ENCODE results near the gene TACR2. TPM values are rescaled to one million over a fixed set of nuclear protein-coding genes. Genes with fewer than 3 reads are reported as not detected.
A peak's percentile ranks its signal among the peaks of the same experiment; 100 is the strongest.

TACR2 gene
- total and polyA plus RNA-seq, 8 donors = 0.56 to 133 (median 14.3) TPM; not detected in 1

DNA sequence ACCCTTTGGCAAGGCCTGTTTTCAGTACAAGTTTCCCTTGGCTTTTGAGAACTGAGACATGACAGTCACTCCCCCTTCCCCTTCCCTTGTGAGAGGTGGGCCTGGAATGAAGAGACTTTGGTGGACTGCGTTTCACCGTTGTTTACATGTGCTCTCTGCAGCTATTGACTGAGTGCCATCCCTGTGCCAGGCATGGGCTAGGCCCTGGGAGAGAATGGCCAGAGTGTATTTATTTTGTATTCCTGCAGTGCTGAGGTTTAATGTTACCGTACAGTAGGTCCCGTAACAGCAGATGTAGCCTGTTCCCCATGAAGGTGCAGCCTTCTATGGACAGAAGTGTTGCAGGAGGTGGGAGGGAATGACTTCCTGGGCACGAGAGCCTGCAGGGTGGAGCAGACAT is 50.0 kb downstream of the TACR2 start:
- 53 to 69% (median 68%) methylated on average over 5 of the region's 5 CpGs for WGBS, 5 donors
- intact Hi-C loops (cut with DNase I; ENCODE audit: low total_unique reads) = no loop called here

GRCh38 chr10:69364232-69364940 is 52.3 kb downstream of the TACR2 start:
- H3K4me1 ChIP-seq = peaks cover 49 to 73% (median 61%) of the 10 kb centered on the region in 4 donors
- TF ChIP-seq CTCF (IDR thresholded peaks at IDR 0.05) (no peak), POLR2AphosphoS5 (IDR thresholded peaks at IDR 0.05) (no peak), POLR2A (IDR thresholded peaks at IDR 0.05) (no peak), EP300 (IDR thresholded peaks at IDR 0.05) (no peak)
- intact Hi-C loops (cut with DNase I; ENCODE audit: low total_unique reads) = no loop called here
- H3K27ac ChIP-seq = peak overlapping the region in 2 of 5 donors; percentile 83 to 89
- peaks cover 35 to 66% (median 51%) of the 10 kb centered on the region in 4 donors for H3K36me3 ChIP-seq
- no peaks in the 10 kb centered on the region for H3K9me3 ChIP-seq
- no peak for DNase-seq
- 87 to 92% (median 89%) methylated on average over 9 of the region's 9 CpGs for WGBS, 5 donors
- H3K4me3 ChIP-seq = no peak overlapping the region
- H3K27me3 ChIP-seq = no peaks in the 10 kb centered on the region

More for the DNA sequence above, 50.0 kb downstream of the TACR2 start:
- Histone ChIP-seq H3K27ac (peak overlapping the region in 1 of 5 donors; percentile 3), H3K4me3 (no peak overlapping the region), H3K4me1 (peaks cover 25 to 49% (median 38%) of the 10 kb centered on the region in 4 donors), H3K9me3 (no peaks in the 10 kb centered on the region), H3K27me3 (no peaks in the 10 kb centered on the region), H3K36me3 (peaks cover 48 to 77% (median 72%) of the 10 kb centered on the region in 4 donors)
- DNase-seq = no peak
- no peak for TF ChIP-seq CTCF (IDR thresholded peaks at IDR 0.05)
- TF ChIP-seq POLR2AphosphoS5 (IDR thresholded peaks at IDR 0.05) = no peak
- no peak for TF ChIP-seq EP300 (IDR thresholded peaks at IDR 0.05)
- TF ChIP-seq POLR2A (IDR thresholded peaks at IDR 0.05) = no peak

DNA sequence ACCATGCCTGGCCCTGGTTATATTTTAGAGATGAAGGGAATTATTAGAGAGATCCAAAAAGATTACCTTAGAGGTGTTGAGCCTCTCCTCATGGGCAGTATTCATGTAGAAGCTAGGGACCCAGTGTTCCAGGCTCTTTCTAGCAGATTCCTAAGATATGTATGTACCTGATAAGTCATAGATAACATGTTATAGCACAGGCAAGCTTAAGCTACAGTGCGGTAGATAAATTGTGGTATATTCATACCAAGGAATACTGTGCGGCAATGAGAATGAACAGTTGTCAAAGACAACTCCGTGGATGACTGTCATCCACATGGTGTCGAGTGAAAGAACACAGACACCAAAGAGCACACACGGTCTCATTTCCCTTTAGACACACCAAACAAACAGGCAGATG is 53.1 kb downstream of the TACR2 start:
- Histone ChIP-seq H3K27ac (peak overlapping the region in 4 of 5 donors; percentile 83 to 89 (median 85)), H3K27me3 (no peaks in the 10 kb centered on the region), H3K4me3 (no peak overlapping the region), H3K4me1 (peaks cover 52 to 80% (median 67%) of the 10 kb centered on the region in 4 donors), H3K9me3 (no peaks in the 10 kb centered on the region), H3K36me3 (peaks cover 28 to 59% (median 43%) of the 10 kb centered on the region in 4 donors)
- 81 to 93% (median 86%) methylated on average over 5 of the region's 5 CpGs for whole genome bisulfite sequencing, 5 donors
- DNase-seq = no peak
- intact Hi-C loops (cut with DNase I; ENCODE audit: low total_unique reads) = no loop called here
- peak in 1 of 3 donors; percentile 8 for TF ChIP-seq POLR2AphosphoS5 (IDR thresholded peaks at IDR 0.05)
- TF ChIP-seq CTCF (IDR thresholded peaks at IDR 0.05) = no peak

- 29 to 54% (median 47%) methylated on average over 12 to 13 of the region's 13 CpGs for WGBS, 5 donors
- Histone ChIP-seq H3K27ac (peak overlapping the region; percentile 83 to 89 (median 83)), H3K9me3 (no peaks in the 10 kb centered on the region), H3K36me3 (peaks cover 20 to 47% (median 33%) of the 10 kb centered on the region in 4 donors), H3K27me3 (no peaks in the 10 kb centered on the region), H3K4me3 (no peak overlapping the region), H3K4me1 (peaks cover 51 to 87% (median 70%) of the 10 kb centered on the region in 4 donors)
- TF ChIP-seq CTCF (IDR thresholded peaks at IDR 0.05) (no peak), EP300 (IDR thresholded peaks at IDR 0.05) (no peak), POLR2AphosphoS5 (IDR thresholded peaks at IDR 0.05) (peak in 1 of 3 donors; percentile 61)
- intact Hi-C loops (cut with DNase I; ENCODE audit: low total_unique reads) = no loop called here
- peak; percentile 61 to 70 for DNase-seq
Measured at GRCh38 chr10:69362471-69362954, 54.2 kb downstream of the TACR2 start.
